Measurements from ENCODE around the gene KRTAP4-6.
"Not testable (repeated sequence)": the region's sequence is repeated elsewhere in the genome, so short reads cannot be mapped to it uniquely, and the experiment has no call there.

The KRTAP4-6 gene

GRCh38 chr17:41104386-41105038 is 35.8 kb downstream of the KRTAP4-6 start:
- DNase-seq: not testable (repeated sequence)

GRCh38 chr17:41103896-41104295 is 36.4 kb downstream of the KRTAP4-6 start:
- no peak for DNase-seq

- DNase-seq: no peak
These were observed 38.6 kb downstream of the KRTAP4-6 start, which contains the start of gene KRTAP4-16 for GRCh38 chr17:41101586-41102259. KRTAP4-16 (minus strand) TSS chr17:41102209; CDS start chr17:41102209, 0 bp downstream.

- not testable (repeated sequence) for DNase-seq
These were observed 40.5 kb downstream of the KRTAP4-6 start for GRCh38 chr17:41099682-41100480.

- DNase-seq: no peak
These were observed 41.9 kb downstream of the KRTAP4-6 start for GRCh38 chr17:41098481-41098880.

GRCh38 chr17:41098042-41098441 is 42.3 kb downstream of the KRTAP4-6 start, which contains the start of gene KRTAP4-8:
KRTAP4-8 (minus strand) TSS chr17:41098142; CDS start chr17:41098084, 58 bp downstream.
- DNase-seq: no peak

GRCh38 chr17:41096055-41096454 is 44.3 kb downstream of the KRTAP4-6 start:
- no peak for DNase-seq

All from activated T-cell treated with anti-CD3 and anti-CD28 coated beads, Interleukin-2, amount 50 U/mL, for 1 hour (primary cell).